Right atrium auricular region (tissue), 2 donors: ENCODE data around the gene SCN8A. TPM values are rescaled to one million over a fixed set of nuclear protein-coding genes. Genes with fewer than 3 reads are reported as not detected.

Experiments used
- DNase-seq: peaks from one replicate; pipeline ENCODE4 v3.0.0-alpha.2; 2019; ENCODE audit warnings: low spot score
- H3K27ac ChIP-seq, 2 donors: fragments of 200-600 bp; sonication (generic); 1 replicate in 1 of 2; 2 replicates in 1 of 2; pipeline ENCODE4 v1.5.1; 2016 to 2019
- H3K27me3 ChIP-seq, 2 donors: fragments of 200-600 bp; sonication (generic); one replicate each; pipeline versions ENCODE4 v1.5.1 to v1.6.0; 2017 to 2019
- H3K36me3 ChIP-seq: fragments of 200-600 bp; sonication (generic); one replicate; pipeline ENCODE4 v1.5.1; 2016
- H3K4me1 ChIP-seq, 2 donors: fragments of 200-600 bp; sonication (generic); one replicate each; pipeline versions ENCODE4 v1.5.1 to v1.6.0; 2017 to 2019
- H3K4me3 ChIP-seq, 2 donors: fragments of 200-600 bp; sonication (generic); 1 replicate in 1 of 2; 2 replicates in 1 of 2; pipeline ENCODE4 v1.5.1; 2017 to 2019; ENCODE audit warnings: mild to moderate bottlenecking in 1 of 2, moderate library complexity in 1 of 2
- H3K9me3 ChIP-seq, 2 donors: fragments of 200-600 bp; sonication (generic); one replicate each; pipeline ENCODE4 v1.5.1; 2019
- CTCF ChIP-seq, 2 donors: fragments of 200-600 bp; sonication (generic); IDR thresholded peaks; one replicate each; pipeline ENCODE4 v1.5.1; 2019; ENCODE audit warnings: antibody characterized with exemption in 2 of 2
- total RNA-seq, 2 donors: library from RNA; depleted of rRNA; stranded (reverse); fragments of >200 nt; gene quantifications; one replicate each; pipeline ENCODE4 v1.1.0, GENCODE V29; 2016

SCN8A gene
- total RNA-seq, 2 donors from 2014 or later, result 0.19 to 0.24 TPM

- Histone ChIP-seq H3K27me3 (peaks cover 9 to 13% of the 10 kb centered on the region in 2 donors), H3K27ac (no peak overlapping the region), H3K4me1 (peaks cover 0 to 42% of the 10 kb centered on the region in 2 donors)
These were observed 259.3 kb downstream of the SCN8A start for GRCh38 chr12:51850081-51850964.

GRCh38 chr12:51850965-51851299 lies 259.9 kb downstream of the SCN8A start:
- Histone ChIP-seq H3K4me1 (peaks cover 0 to 46% of the 10 kb centered on the region in 2 donors), H3K27me3 (peaks cover 9 to 13% of the 10 kb centered on the region in 2 donors), H3K27ac (no peak overlapping the region), H3K9me3 (no peaks in the 10 kb centered on the region), H3K4me3 (no peak overlapping the region), H3K36me3 (no peaks in the 10 kb centered on the region)
- DNase-seq, result no peak
- TF ChIP-seq CTCF (IDR thresholded peaks at IDR 0.05), result no peak

More at GRCh38 chr12:51850081-51850964, 259.3 kb downstream of the SCN8A start:
- H3K4me3 ChIP-seq, result no peak overlapping the region
- no peaks in the 10 kb centered on the region for H3K36me3 ChIP-seq
- no peak for TF ChIP-seq CTCF (IDR thresholded peaks at IDR 0.05)
- no peaks in the 10 kb centered on the region for H3K9me3 ChIP-seq
- DNase-seq, result no peak

- DNase-seq, result no peak
- H3K27ac ChIP-seq, result no peak overlapping the region
- H3K4me3 ChIP-seq, result no peak overlapping the region
- TF ChIP-seq CTCF (IDR thresholded peaks at IDR 0.05), result no peak
- no peaks in the 10 kb centered on the region for H3K9me3 ChIP-seq
- H3K4me1 ChIP-seq, result peaks cover 0 to 48% of the 10 kb centered on the region in 2 donors
- no peaks in the 10 kb centered on the region for H3K36me3 ChIP-seq
- peaks cover 9 to 13% of the 10 kb centered on the region in 2 donors for H3K27me3 ChIP-seq
These were observed 260.5 kb downstream of the SCN8A start for GRCh38 chr12:51851413-51852124.

GRCh38 chr12:51852404-51853137 lies 261.5 kb downstream of the SCN8A start:
- Histone ChIP-seq H3K4me1 (peaks cover 0 to 38% of the 10 kb centered on the region in 2 donors), H3K27me3 (peaks cover 6 to 8% of the 10 kb centered on the region in 2 donors)
- TF ChIP-seq CTCF (IDR thresholded peaks at IDR 0.05), result no peak

GRCh38 chr12:51855586-51856428 lies 264.8 kb downstream of the SCN8A start:
- H3K27ac ChIP-seq, result no peak overlapping the region
- TF ChIP-seq CTCF (IDR thresholded peaks at IDR 0.05), result no peak

More at GRCh38 chr12:51852404-51853137, 261.5 kb downstream of the SCN8A start:
- no peak overlapping the region for H3K4me3 ChIP-seq
- H3K27ac ChIP-seq, result no peak overlapping the region
- H3K9me3 ChIP-seq, result no peaks in the 10 kb centered on the region
- no peak for DNase-seq
- H3K36me3 ChIP-seq, result no peaks in the 10 kb centered on the region

More at GRCh38 chr12:51855586-51856428, 264.8 kb downstream of the SCN8A start:
- H3K36me3 ChIP-seq, result no peaks in the 10 kb centered on the region
- peaks cover 0 to 21% of the 10 kb centered on the region in 2 donors for H3K4me1 ChIP-seq
- peak overlapping the region in 1 of 2 donors; percentile 37 for H3K4me3 ChIP-seq
- H3K27me3 ChIP-seq, result no peaks in the 10 kb centered on the region
- DNase-seq, result no peak
- H3K9me3 ChIP-seq, result no peaks in the 10 kb centered on the region
